Neuron (in vitro differentiated cells): Measurements from ENCODE around the gene PADI6.

Source experiments
- H2AFZ ChIP-seq: one replicate; pipeline ENCODE4 v1.6.1; 2013; ENCODE audit warnings: low read depth, mild to moderate bottlenecking, inconsistent platforms, low read length, moderate library complexity
- H3K27me3 ChIP-seq: one replicate; pipeline ENCODE4 v1.6.1; 2013; ENCODE audit warnings: low read length; ENCODE audit not compliant: insufficient read depth
- H3K36me3 ChIP-seq: one replicate; pipeline ENCODE4 v1.6.1; 2013; ENCODE audit warnings: low read length; ENCODE audit not compliant: insufficient read depth
- H3K4me1 ChIP-seq: one replicate; pipeline ENCODE4 v1.6.1; 2013; ENCODE audit warnings: low read length; ENCODE audit not compliant: insufficient read depth
- H3K4me3 ChIP-seq: 2 replicates; pipeline ENCODE4 v1.5.1; 2013; ENCODE audit warnings: mild to moderate bottlenecking, low read length, moderate library complexity
- H3K9me3 ChIP-seq: one replicate; pipeline ENCODE4 v1.6.1; 2013; ENCODE audit warnings: low read length

PADI6 gene

GRCh38 chr1:17347769-17348592 is 24.0 kb upstream of the PADI6 start:
- H3K9me3 ChIP-seq, result no peaks in the 10 kb centered on the region
- no peaks in the 10 kb centered on the region for H3K36me3 ChIP-seq
- no peak overlapping the region for H2AFZ ChIP-seq
- H3K27me3 ChIP-seq, result peaks cover 3% of the 10 kb centered on the region
- H3K4me1 ChIP-seq, result no peaks in the 10 kb centered on the region
- H3K4me3 ChIP-seq, result no peak overlapping the region

- Histone ChIP-seq H3K4me3 (no peak overlapping the region), H3K27me3 (peaks cover 3% of the 10 kb centered on the region), H3K36me3 (no peaks in the 10 kb centered on the region), H2AFZ (no peak overlapping the region), H3K4me1 (no peaks in the 10 kb centered on the region), H3K9me3 (no peaks in the 10 kb centered on the region)
Observed at GRCh38 chr1:17348593-17349234, 23.3 kb upstream of the PADI6 start.

- Histone ChIP-seq H2AFZ (no peak overlapping the region), H3K4me3 (no peak overlapping the region), H3K36me3 (no peaks in the 10 kb centered on the region), H3K9me3 (no peaks in the 10 kb centered on the region), H3K27me3 (peaks cover 3% of the 10 kb centered on the region), H3K4me1 (no peaks in the 10 kb centered on the region)
Observed at GRCh38 chr1:17350083-17350482, 21.9 kb upstream of the PADI6 start.

GRCh38 chr1:17350928-17351446 is 21.0 kb upstream of the PADI6 start:
- peaks cover 3% of the 10 kb centered on the region for H3K27me3 ChIP-seq
- H3K9me3 ChIP-seq, result no peaks in the 10 kb centered on the region
- no peaks in the 10 kb centered on the region for H3K36me3 ChIP-seq
- no peaks in the 10 kb centered on the region for H3K4me1 ChIP-seq
- H2AFZ ChIP-seq, result no peak overlapping the region
- no peak overlapping the region for H3K4me3 ChIP-seq

GRCh38 chr1:17351598-17352324 is 20.2 kb upstream of the PADI6 start:
- Histone ChIP-seq H3K4me3 (no peak overlapping the region), H3K27me3 (peaks cover 3% of the 10 kb centered on the region), H3K4me1 (no peaks in the 10 kb centered on the region), H3K36me3 (no peaks in the 10 kb centered on the region), H2AFZ (no peak overlapping the region), H3K9me3 (no peaks in the 10 kb centered on the region)

- Histone ChIP-seq H3K9me3 (no peaks in the 10 kb centered on the region), H3K27me3 (peaks cover 3% of the 10 kb centered on the region), H2AFZ (no peak overlapping the region), H3K4me3 (no peak overlapping the region), H3K4me1 (no peaks in the 10 kb centered on the region), H3K36me3 (no peaks in the 10 kb centered on the region)
Observed at GRCh38 chr1:17352419-17352909, 19.5 kb upstream of the PADI6 start.

GRCh38 chr1:17355898-17356297 is 16.1 kb upstream of the PADI6 start:
- peaks cover 9% of the 10 kb centered on the region for H3K27me3 ChIP-seq
- H3K9me3 ChIP-seq, result no peaks in the 10 kb centered on the region
- H3K4me3 ChIP-seq, result no peak overlapping the region

GRCh38 chr1:17356387-17357026 is 15.5 kb upstream of the PADI6 start:
- no peak overlapping the region for H3K4me3 ChIP-seq
- no peaks in the 10 kb centered on the region for H3K36me3 ChIP-seq
- no peak overlapping the region for H2AFZ ChIP-seq
- H3K9me3 ChIP-seq, result no peaks in the 10 kb centered on the region
- H3K4me1 ChIP-seq, result no peaks in the 10 kb centered on the region
- H3K27me3 ChIP-seq, result peaks cover 9% of the 10 kb centered on the region

More at GRCh38 chr1:17355898-17356297, 16.1 kb upstream of the PADI6 start:
- H3K4me1 ChIP-seq, result no peaks in the 10 kb centered on the region
- H2AFZ ChIP-seq, result no peak overlapping the region
- H3K36me3 ChIP-seq, result no peaks in the 10 kb centered on the region

GRCh38 chr1:17358557-17358956 is 13.4 kb upstream of the PADI6 start:
- no peaks in the 10 kb centered on the region for H3K4me1 ChIP-seq
- H3K4me3 ChIP-seq, result no peak overlapping the region
- peaks cover 6% of the 10 kb centered on the region for H3K27me3 ChIP-seq
- H3K36me3 ChIP-seq, result no peaks in the 10 kb centered on the region
- H3K9me3 ChIP-seq, result no peaks in the 10 kb centered on the region
- H2AFZ ChIP-seq, result no peak overlapping the region

GRCh38 chr1:17359031-17359430 is 13.0 kb upstream of the PADI6 start:
- Histone ChIP-seq H3K4me1 (no peaks in the 10 kb centered on the region), H3K36me3 (no peaks in the 10 kb centered on the region), H3K9me3 (no peaks in the 10 kb centered on the region), H3K4me3 (no peak overlapping the region), H3K27me3 (peaks cover 6% of the 10 kb centered on the region), H2AFZ (no peak overlapping the region)

GRCh38 chr1:17359808-17360207 is 12.2 kb upstream of the PADI6 start:
- no peaks in the 10 kb centered on the region for H3K4me1 ChIP-seq
- H3K9me3 ChIP-seq, result no peaks in the 10 kb centered on the region
- no peaks in the 10 kb centered on the region for H3K36me3 ChIP-seq
- H3K27me3 ChIP-seq, result peaks cover 6% of the 10 kb centered on the region
- H2AFZ ChIP-seq, result no peak overlapping the region
- no peak overlapping the region for H3K4me3 ChIP-seq

- Histone ChIP-seq H2AFZ (no peak overlapping the region), H3K27me3 (peaks cover 6% of the 10 kb centered on the region), H3K4me3 (no peak overlapping the region), H3K36me3 (no peaks in the 10 kb centered on the region), H3K4me1 (no peaks in the 10 kb centered on the region), H3K9me3 (no peaks in the 10 kb centered on the region)
Observed at GRCh38 chr1:17360272-17360956, 11.6 kb upstream of the PADI6 start.
